Measurements from ENCODE around the gene B3GAT3. TPM values are rescaled to one million over a fixed set of nuclear protein-coding genes. Genes with fewer than 3 reads are reported as not detected.

B3GAT3 gene
- total and polyA plus RNA-seq, 2 donors, result 29.4 to 72.2 TPM

- Histone ChIP-seq H3K27ac (ENCODE audit: low read depth in 1 of 2, low read length in 1 of 2) (no peak overlapping the region), H3K4me1 (ENCODE audit: control insufficient read depth in 2 of 2, insufficient read depth in 2 of 2, low read length in 2 of 2) (peaks cover 0 to 17% of the 10 kb centered on the region in 2 donors), H3K36me3 (ENCODE audit: control insufficient read depth in 2 of 2, insufficient read depth in 2 of 2, low read length in 1 of 2) (peaks cover 29 to 30% of the 10 kb centered on the region in 2 donors), H3K4me3 (ENCODE audit: low read length in 2 of 2) (no peak overlapping the region), H3K9me3 (ENCODE audit: control insufficient read depth in 2 of 2, insufficient read depth in 1 of 2, low read length in 1 of 2) (no peaks in the 10 kb centered on the region), H3K27me3 (ENCODE audit: control insufficient read depth in 2 of 2, insufficient read depth in 1 of 2, low read length in 1 of 2) (no peaks in the 10 kb centered on the region)
- 96% methylated on average over 6 of the region's 6 CpGs for WGBS
- no peak for DNase-seq (ENCODE audit: low read depth in 6 of 9, low spot score in 9 of 9)
These were observed 11.4 kb downstream of the B3GAT3 start for GRCh38 chr11:62610403-62610802.

GRCh38 chr11:62608776-62609175 is 13.0 kb downstream of the B3GAT3 start:
- Histone ChIP-seq H3K9me3 (ENCODE audit: control insufficient read depth in 2 of 2, insufficient read depth in 1 of 2, low read length in 1 of 2) (no peaks in the 10 kb centered on the region), H3K4me3 (ENCODE audit: low read length in 2 of 2) (no peak overlapping the region), H3K36me3 (ENCODE audit: control insufficient read depth in 2 of 2, insufficient read depth in 2 of 2, low read length in 1 of 2) (peaks cover 25 to 26% of the 10 kb centered on the region in 2 donors), H3K27me3 (ENCODE audit: control insufficient read depth in 2 of 2, insufficient read depth in 1 of 2, low read length in 1 of 2) (no peaks in the 10 kb centered on the region), H3K27ac (ENCODE audit: low read depth in 1 of 2, low read length in 1 of 2) (no peak overlapping the region), H3K4me1 (ENCODE audit: control insufficient read depth in 2 of 2, insufficient read depth in 2 of 2, low read length in 2 of 2) (peaks cover 0 to 22% of the 10 kb centered on the region in 2 donors)
- 99% methylated on average over 12 of the region's 12 CpGs for WGBS
- no peak for DNase-seq (ENCODE audit: low read depth in 6 of 9, low spot score in 9 of 9)

DNA sequence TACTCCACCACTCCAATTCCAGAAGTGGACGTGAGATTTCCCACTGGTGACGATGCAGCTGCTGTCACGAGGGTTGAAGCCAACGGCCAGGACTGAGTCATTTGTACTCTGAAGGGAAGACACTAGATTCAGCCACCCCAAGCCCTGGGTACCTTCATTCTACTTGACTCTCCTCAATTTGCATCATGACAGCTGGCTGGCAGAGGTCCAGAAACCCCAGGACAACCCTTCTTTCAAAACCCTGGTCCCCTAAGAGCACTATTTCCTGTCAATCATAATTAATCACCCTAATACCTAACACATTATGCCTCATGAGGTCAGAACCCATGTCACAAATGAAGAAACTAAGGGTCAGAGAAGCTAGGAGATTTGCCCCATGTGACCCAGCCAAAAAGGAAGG is 14.1 kb downstream of the B3GAT3 start:
- DNase-seq (ENCODE audit: low read depth in 6 of 9, low spot score in 9 of 9), result no peak
- Histone ChIP-seq H3K4me1 (ENCODE audit: control insufficient read depth in 2 of 2, insufficient read depth in 2 of 2, low read length in 2 of 2) (peaks cover 0 to 22% of the 10 kb centered on the region in 2 donors), H3K36me3 (ENCODE audit: control insufficient read depth in 2 of 2, insufficient read depth in 2 of 2, low read length in 1 of 2) (peaks cover 25 to 29% of the 10 kb centered on the region in 2 donors), H3K4me3 (ENCODE audit: low read length in 2 of 2) (no peak overlapping the region), H3K27me3 (ENCODE audit: control insufficient read depth in 2 of 2, insufficient read depth in 1 of 2, low read length in 1 of 2) (peaks cover 0 to 4% of the 10 kb centered on the region in 2 donors), H3K9me3 (ENCODE audit: control insufficient read depth in 2 of 2, insufficient read depth in 1 of 2, low read length in 1 of 2) (no peaks in the 10 kb centered on the region), H3K27ac (ENCODE audit: low read depth in 1 of 2, low read length in 1 of 2) (no peak overlapping the region)
- WGBS, result 87% methylated on average over 4 of the region's 4 CpGs

- no peak for DNase-seq (ENCODE audit: low read depth in 6 of 9, low spot score in 9 of 9)
- WGBS, result 97% methylated on average over 15 of the region's 15 CpGs
- Histone ChIP-seq H3K9me3 (ENCODE audit: control insufficient read depth in 2 of 2, insufficient read depth in 1 of 2, low read length in 1 of 2) (no peaks in the 10 kb centered on the region), H3K27me3 (ENCODE audit: control insufficient read depth in 2 of 2, insufficient read depth in 1 of 2, low read length in 1 of 2) (peaks cover 0 to 5% of the 10 kb centered on the region in 2 donors), H3K36me3 (ENCODE audit: control insufficient read depth in 2 of 2, insufficient read depth in 2 of 2, low read length in 1 of 2) (peaks cover 25 to 29% of the 10 kb centered on the region in 2 donors), H3K4me3 (ENCODE audit: low read length in 2 of 2) (no peak overlapping the region), H3K27ac (ENCODE audit: low read depth in 1 of 2, low read length in 1 of 2) (no peak overlapping the region), H3K4me1 (ENCODE audit: control insufficient read depth in 2 of 2, insufficient read depth in 2 of 2, low read length in 2 of 2) (peaks cover 6 to 20% of the 10 kb centered on the region in 2 donors)
These were observed 15.9 kb downstream of the B3GAT3 start for GRCh38 chr11:62605902-62606301.

DNA sequence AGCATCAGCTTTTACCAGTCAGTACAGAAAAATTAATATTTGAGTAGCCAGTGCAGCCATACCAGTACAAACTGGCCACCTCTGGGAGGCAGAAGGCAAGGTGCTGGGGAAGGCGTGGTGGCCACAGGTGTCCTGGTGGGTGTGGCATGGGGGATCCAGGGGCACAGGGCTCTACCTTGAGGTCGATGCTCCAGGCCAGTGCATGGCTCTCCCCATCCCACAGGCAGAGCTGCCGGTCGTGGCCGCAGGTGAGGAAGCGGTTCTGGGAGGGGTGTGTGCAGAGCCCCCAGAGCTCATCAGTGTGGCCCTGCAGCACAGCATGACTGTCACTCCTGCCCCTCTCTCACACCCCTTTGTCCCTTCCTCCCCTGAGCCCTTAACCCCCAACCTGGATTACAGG is 16.3 kb downstream of the B3GAT3 start:
- H3K36me3 ChIP-seq (ENCODE audit: control insufficient read depth in 2 of 2, insufficient read depth in 2 of 2, low read length in 1 of 2), result peaks cover 25 to 26% of the 10 kb centered on the region in 2 donors

GRCh38 chr11:62604460-62605120 is 17.2 kb downstream of the B3GAT3 start:
- no peak for DNase-seq (ENCODE audit: low read depth in 6 of 9, low spot score in 9 of 9)
- Histone ChIP-seq H3K27me3 (ENCODE audit: control insufficient read depth in 2 of 2, insufficient read depth in 1 of 2, low read length in 1 of 2) (peaks cover 0 to 5% of the 10 kb centered on the region in 2 donors), H3K36me3 (ENCODE audit: control insufficient read depth in 2 of 2, insufficient read depth in 2 of 2, low read length in 1 of 2) (peaks cover 19 to 28% of the 10 kb centered on the region in 2 donors), H3K4me3 (ENCODE audit: low read length in 2 of 2) (no peak overlapping the region), H3K4me1 (ENCODE audit: control insufficient read depth in 2 of 2, insufficient read depth in 2 of 2, low read length in 2 of 2) (peaks cover 10 to 29% of the 10 kb centered on the region in 2 donors), H3K27ac (ENCODE audit: low read depth in 1 of 2, low read length in 1 of 2) (no peak overlapping the region), H3K9me3 (ENCODE audit: control insufficient read depth in 2 of 2, insufficient read depth in 1 of 2, low read length in 1 of 2) (no peaks in the 10 kb centered on the region)
- WGBS, result 96% methylated on average over 13 of the region's 13 CpGs

More for the DNA sequence above, 16.3 kb downstream of the B3GAT3 start:
- 95% methylated on average over 6 of the region's 6 CpGs for WGBS
- Histone ChIP-seq H3K4me1 (ENCODE audit: control insufficient read depth in 2 of 2, insufficient read depth in 2 of 2, low read length in 2 of 2) (peaks cover 6 to 22% of the 10 kb centered on the region in 2 donors), H3K27ac (ENCODE audit: low read depth in 1 of 2, low read length in 1 of 2) (no peak overlapping the region), H3K9me3 (ENCODE audit: control insufficient read depth in 2 of 2, insufficient read depth in 1 of 2, low read length in 1 of 2) (no peaks in the 10 kb centered on the region), H3K4me3 (ENCODE audit: low read length in 2 of 2) (no peak overlapping the region), H3K27me3 (ENCODE audit: control insufficient read depth in 2 of 2, insufficient read depth in 1 of 2, low read length in 1 of 2) (peaks cover 0 to 5% of the 10 kb centered on the region in 2 donors)
- no peak for DNase-seq (ENCODE audit: low read depth in 6 of 9, low spot score in 9 of 9)

GRCh38 chr11:62603776-62604299 is 17.9 kb downstream of the B3GAT3 start:
- no peaks in the 10 kb centered on the region for H3K9me3 ChIP-seq (ENCODE audit: control insufficient read depth in 2 of 2, insufficient read depth in 1 of 2, low read length in 1 of 2)
- H3K36me3 ChIP-seq (ENCODE audit: control insufficient read depth in 2 of 2, insufficient read depth in 2 of 2, low read length in 1 of 2), result peaks cover 19 to 32% of the 10 kb centered on the region in 2 donors
- H3K4me3 ChIP-seq (ENCODE audit: low read length in 2 of 2), result no peak overlapping the region
- WGBS, result 97% methylated on average over 8 of the region's 8 CpGs
- peaks cover 11 to 36% of the 10 kb centered on the region in 2 donors for H3K4me1 ChIP-seq (ENCODE audit: control insufficient read depth in 2 of 2, insufficient read depth in 2 of 2, low read length in 2 of 2)
- no peak overlapping the region for H3K27ac ChIP-seq (ENCODE audit: low read depth in 1 of 2, low read length in 1 of 2)
- DNase-seq (ENCODE audit: low read depth in 6 of 9, low spot score in 9 of 9), result no peak
- peaks cover 0 to 5% of the 10 kb centered on the region in 2 donors for H3K27me3 ChIP-seq (ENCODE audit: control insufficient read depth in 2 of 2, insufficient read depth in 1 of 2, low read length in 1 of 2)

- peaks cover 0 to 5% of the 10 kb centered on the region in 2 donors for H3K27me3 ChIP-seq (ENCODE audit: control insufficient read depth in 2 of 2, insufficient read depth in 1 of 2, low read length in 1 of 2)
- peaks cover 17 to 37% of the 10 kb centered on the region in 2 donors for H3K36me3 ChIP-seq (ENCODE audit: control insufficient read depth in 2 of 2, insufficient read depth in 2 of 2, low read length in 1 of 2)
- no peak for DNase-seq (ENCODE audit: low read depth in 6 of 9, low spot score in 9 of 9)
- 96% methylated on average over 13 of the region's 13 CpGs for WGBS
- no peaks in the 10 kb centered on the region for H3K9me3 ChIP-seq (ENCODE audit: control insufficient read depth in 2 of 2, insufficient read depth in 1 of 2, low read length in 1 of 2)
- no peak overlapping the region for H3K27ac ChIP-seq (ENCODE audit: low read depth in 1 of 2, low read length in 1 of 2)
- peaks cover 15 to 44% of the 10 kb centered on the region in 2 donors for H3K4me1 ChIP-seq (ENCODE audit: control insufficient read depth in 2 of 2, insufficient read depth in 2 of 2, low read length in 2 of 2)
- H3K4me3 ChIP-seq (ENCODE audit: low read length in 2 of 2), result peak overlapping the region in 1 of 2 donors; percentile 100
These were observed 18.7 kb downstream of the B3GAT3 start for GRCh38 chr11:62603072-62603408.
